Upper lobe of right lung (tissue), 1 donor: ENCODE measurements around the gene ZNF678. TPM values are rescaled to one million over a fixed set of nuclear protein-coding genes. Genes with fewer than 3 reads are reported as not detected.
"Not testable (repeated sequence)": the region's sequence is repeated elsewhere in the genome, so short reads cannot be mapped to it uniquely, and the experiment has no call there.

Source experiments
- ATAC-seq: fragments of 200-7000 bp; cut with Tn5 transposase; one replicate; pipeline ENCODE4 v1.9.1; 2020; ENCODE audit warnings: mild to moderate bottlenecking, moderate library complexity
- DNase-seq: peaks from one replicate; pipeline ENCODE4 v3.0.0-alpha.2; 2020
- H3K27ac ChIP-seq: fragments of 200-600 bp; one replicate; pipeline ENCODE4 v1.8.0; 2022
- H3K27me3 ChIP-seq: fragments of 200-600 bp; one replicate; pipeline ENCODE4 v1.8.0; 2022; ENCODE audit warnings: mild to moderate bottlenecking
- H3K36me3 ChIP-seq: fragments of 200-600 bp; one replicate; pipeline ENCODE4 v1.8.0; 2022
- H3K4me1 ChIP-seq: fragments of 200-600 bp; one replicate; pipeline ENCODE4 v1.8.0; 2022
- H3K4me3 ChIP-seq: fragments of 200-600 bp; one replicate; pipeline ENCODE4 v1.8.0; 2022; ENCODE audit warnings: mild to moderate bottlenecking
- H3K9me3 ChIP-seq: fragments of 200-600 bp; one replicate; pipeline ENCODE4 v1.8.0; 2022
- CTCF ChIP-seq: fragments of 200-600 bp; IDR thresholded peaks from one replicate; pipeline ENCODE4 v1.8.0; 2022; ENCODE audit warnings: antibody characterized with exemption
- intact Hi-C: fragments of 100-400 bp; cut with DNase I; formaldehyde crosslinking; loops from one replicate; pipeline ENCODE4 v1.11.0; 2022
- total RNA-seq: library from RNA; stranded (reverse); fragmentation: NEBNext Ultra II Directional; extraction: Animal tissue kit (Norgen Biotek cat#: 25700); gene quantifications from one replicate; pipeline ENCODE4 v1.2.1, GENCODE V29; 2021
- donor health status: DM: no; HTN: yes; CAD: no; lungs with severe emphysema.

The ZNF678 gene
- total RNA-seq, 1 donor from 2014 or later: 8.6 TPM

GRCh38 chr1:227548119-227548397 lies 15.3 kb upstream of the ZNF678 start:
- Histone ChIP-seq H3K27ac (no peak overlapping the region), H3K9me3 (no peaks in the 10 kb centered on the region), H3K36me3 (no peaks in the 10 kb centered on the region), H3K27me3 (no peaks in the 10 kb centered on the region), H3K4me3 (no peak overlapping the region), H3K4me1 (peaks cover 1% of the 10 kb centered on the region)
- no peak for TF ChIP-seq CTCF
- ATAC-seq (no peak), DNase-seq (no peak)
- intact Hi-C loops: no loop called here

- Histone ChIP-seq H3K36me3 (no peaks in the 10 kb centered on the region), H3K4me1 (no peaks in the 10 kb centered on the region), H3K4me3 (no peak overlapping the region), H3K27ac (no peak overlapping the region), H3K27me3 (no peaks in the 10 kb centered on the region), H3K9me3 (no peaks in the 10 kb centered on the region)
- intact Hi-C loops: no loop called here
- no peak for ATAC-seq
- no peak for TF ChIP-seq CTCF
- DNase-seq: no peak
These were observed 14.9 kb upstream of the ZNF678 start for GRCh38 chr1:227548448-227548847.

GRCh38 chr1:227549892-227550291 lies 13.5 kb upstream of the ZNF678 start:
- H3K4me3 ChIP-seq: no peak overlapping the region
- intact Hi-C loops: no loop called here
- ATAC-seq: no peak

GRCh38 chr1:227551881-227552280 lies 11.5 kb upstream of the ZNF678 start:
- H3K27me3 ChIP-seq, H3K4me1 ChIP-seq, H3K36me3 ChIP-seq, H3K27ac ChIP-seq, DNase-seq, intact Hi-C loops, H3K4me3 ChIP-seq, ATAC-seq, H3K9me3 ChIP-seq: not testable (repeated sequence)

More at GRCh38 chr1:227549892-227550291, 13.5 kb upstream of the ZNF678 start:
- no peaks in the 10 kb centered on the region for H3K4me1 ChIP-seq
- H3K27me3 ChIP-seq: no peaks in the 10 kb centered on the region
- H3K9me3 ChIP-seq: no peaks in the 10 kb centered on the region
- H3K27ac ChIP-seq: no peak overlapping the region
- no peak for DNase-seq
- no peaks in the 10 kb centered on the region for H3K36me3 ChIP-seq
- TF ChIP-seq CTCF: no peak

- Histone ChIP-seq H3K27ac (no peak overlapping the region), H3K36me3 (no peaks in the 10 kb centered on the region), H3K27me3 (peaks cover 29% of the 10 kb centered on the region), H3K9me3 (no peaks in the 10 kb centered on the region), H3K4me3 (no peak overlapping the region), H3K4me1 (no peaks in the 10 kb centered on the region)
- intact Hi-C loops: no loop called here
- no peak for TF ChIP-seq CTCF
- ATAC-seq: no peak
- DNase-seq: no peak
These were observed 7.1 kb upstream of the ZNF678 start for GRCh38 chr1:227556288-227556687.

- peaks cover 29% of the 10 kb centered on the region for H3K27me3 ChIP-seq
- H3K9me3 ChIP-seq: no peaks in the 10 kb centered on the region
- TF ChIP-seq CTCF: no peak
- H3K27ac ChIP-seq: no peak overlapping the region
- no peaks in the 10 kb centered on the region for H3K36me3 ChIP-seq
- no peaks in the 10 kb centered on the region for H3K4me1 ChIP-seq
- no peak for ATAC-seq
- no peak overlapping the region for H3K4me3 ChIP-seq
- DNase-seq: no peak
- intact Hi-C loops: no loop called here
These were observed 5.2 kb upstream of the ZNF678 start for GRCh38 chr1:227557962-227558725.
